HG02884 (cell line): ENCODE data around the gene IGF1.
"Not testable (repeated sequence)": the region's sequence is repeated elsewhere in the genome, so short reads cannot be mapped to it uniquely, and the experiment has no call there.

Experiments
- ATAC-seq: cut with Tn5 transposase; IDR thresholded peaks from one replicate; pipeline ENCODE4 v1.9.1; 2021; ENCODE audit warnings: mild to moderate bottlenecking, moderate library complexity; ENCODE audit not compliant: unreplicated experiment

Gene IGF1

DNA sequence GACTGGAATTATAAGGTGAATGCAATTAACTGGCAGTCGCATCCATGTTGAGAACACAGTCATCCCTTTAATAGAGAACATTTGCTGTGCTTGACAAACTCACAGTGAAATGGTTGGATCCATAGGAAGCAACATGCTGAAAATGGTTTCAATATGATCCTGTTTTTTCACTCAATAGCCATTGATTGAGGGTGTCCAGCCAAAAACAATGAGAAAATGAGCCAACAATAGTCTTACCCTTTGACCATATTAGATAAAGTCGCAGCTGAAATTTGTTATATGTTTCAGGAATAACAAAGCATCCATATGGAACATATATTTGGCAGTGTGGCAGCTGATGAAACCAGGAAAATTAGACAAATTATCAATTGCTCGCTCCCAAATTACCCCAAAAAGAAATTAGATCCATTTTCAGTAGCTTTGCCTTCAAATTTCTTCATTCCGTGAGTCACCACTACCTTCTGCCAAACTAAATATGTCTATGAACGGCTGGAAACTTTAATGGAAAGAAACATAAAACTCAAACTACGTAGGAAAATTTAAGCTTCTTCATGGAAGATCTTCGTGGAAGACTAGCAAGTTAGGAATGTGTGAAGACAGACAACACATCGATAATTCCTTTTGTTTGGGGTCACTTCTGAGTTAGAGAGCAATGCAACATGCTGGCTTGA, 17.4 kb downstream of the IGF1 start:
- no peak for ATAC-seq

DNA sequence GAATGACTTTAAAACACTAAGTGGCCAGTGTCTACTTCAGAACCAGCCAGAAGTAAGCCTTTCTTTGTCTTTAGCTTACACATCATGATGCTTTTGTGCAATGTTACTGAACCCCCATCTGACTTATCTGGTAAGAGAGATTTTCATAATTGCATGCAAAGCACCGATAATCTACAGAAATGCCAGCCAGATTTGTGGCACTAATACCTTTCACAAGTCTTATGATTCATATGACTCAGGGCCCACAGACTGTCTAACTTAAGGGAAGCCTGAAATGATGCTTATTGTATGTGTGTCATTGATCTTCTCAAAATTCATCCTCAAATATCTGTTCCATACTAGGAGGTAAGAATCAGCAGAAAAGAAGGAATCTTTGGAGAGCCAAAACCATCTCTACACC, 18.0 kb downstream of the IGF1 start:
- no peak for ATAC-seq

DNA sequence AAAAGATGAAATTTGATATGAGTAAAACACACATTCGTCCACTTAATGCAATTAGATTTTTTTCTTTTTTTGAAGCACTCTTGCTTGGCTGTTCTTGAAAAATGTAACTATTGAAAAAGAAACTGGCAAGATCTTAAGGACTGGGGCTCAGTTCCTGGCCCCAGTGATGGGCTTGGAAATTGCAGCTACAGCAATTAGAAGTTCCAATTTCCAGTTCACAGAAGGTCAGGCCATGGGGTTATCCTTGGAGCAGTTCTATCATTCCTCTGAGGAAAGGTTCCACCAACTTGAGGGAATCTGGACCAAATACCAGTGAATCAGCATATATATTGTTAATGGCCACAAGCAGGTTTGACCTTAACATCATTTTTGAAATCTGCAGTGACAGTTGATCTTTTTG, 18.9 kb downstream of the IGF1 start:
- no peak for ATAC-seq

DNA sequence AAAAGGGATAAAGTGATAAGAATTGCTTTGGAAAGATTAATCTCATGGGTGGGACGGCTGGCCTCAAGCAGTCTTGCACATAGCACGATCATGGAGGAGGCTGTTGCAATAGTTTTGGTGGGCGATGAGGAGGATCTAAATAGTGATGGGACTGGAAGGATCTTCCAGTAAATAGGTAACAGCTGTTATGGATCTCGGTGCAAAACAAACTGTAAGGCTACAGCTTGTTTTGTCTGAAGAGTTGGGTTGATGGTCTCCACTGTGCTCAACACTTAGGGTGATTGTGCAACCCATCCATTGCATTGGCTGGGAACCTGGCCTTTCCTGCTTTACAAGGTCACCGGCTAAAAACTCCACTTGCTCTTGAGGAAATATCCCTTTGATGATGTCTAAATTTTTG, 21.0 kb downstream of the IGF1 start:
- no peak for ATAC-seq

DNA sequence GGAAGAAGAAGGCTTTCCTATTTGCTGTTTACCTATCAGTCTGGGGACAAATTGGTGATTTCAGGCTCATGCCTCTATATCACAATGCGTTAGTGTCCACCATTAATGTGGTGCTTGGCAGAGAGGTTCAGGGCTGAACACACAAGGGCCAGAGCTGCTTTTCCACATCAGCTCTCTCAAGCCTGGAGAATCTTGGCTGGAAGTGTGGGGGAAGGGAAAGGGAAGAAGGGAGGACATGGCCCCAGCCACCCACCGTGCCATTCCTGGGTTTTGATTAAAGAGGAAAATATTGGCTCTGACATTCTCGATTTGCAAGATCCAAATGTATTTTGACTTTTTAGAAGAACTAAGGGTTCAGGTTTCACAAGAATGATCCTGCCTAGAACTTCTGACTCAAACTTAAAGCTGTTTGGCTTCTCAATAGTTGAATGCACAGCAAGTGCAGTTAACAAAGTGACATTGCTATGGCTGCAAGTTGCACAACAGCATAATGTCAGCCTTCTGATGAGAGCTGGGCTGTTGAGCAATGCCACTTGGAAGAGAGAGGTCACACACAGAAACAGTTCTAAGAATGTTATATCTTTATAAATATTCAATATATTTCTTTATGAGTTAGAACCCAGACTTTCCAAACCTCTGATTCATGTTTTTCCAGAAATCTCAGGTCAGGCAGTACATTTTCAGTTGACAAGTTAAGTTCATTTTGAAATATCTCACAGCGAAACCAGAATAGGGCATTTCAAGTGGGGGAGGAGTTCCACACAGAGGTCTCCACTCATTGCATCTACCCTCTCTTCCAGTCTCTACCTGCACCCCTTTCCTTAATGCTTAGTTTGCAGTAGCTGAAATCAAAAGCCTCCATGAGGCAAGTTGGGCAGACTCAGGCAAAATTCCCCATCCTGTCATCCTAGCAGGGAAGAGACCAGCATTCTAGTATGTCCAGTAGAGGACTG, 25.3 kb downstream of the IGF1 start:
- no peak for ATAC-seq

DNA sequence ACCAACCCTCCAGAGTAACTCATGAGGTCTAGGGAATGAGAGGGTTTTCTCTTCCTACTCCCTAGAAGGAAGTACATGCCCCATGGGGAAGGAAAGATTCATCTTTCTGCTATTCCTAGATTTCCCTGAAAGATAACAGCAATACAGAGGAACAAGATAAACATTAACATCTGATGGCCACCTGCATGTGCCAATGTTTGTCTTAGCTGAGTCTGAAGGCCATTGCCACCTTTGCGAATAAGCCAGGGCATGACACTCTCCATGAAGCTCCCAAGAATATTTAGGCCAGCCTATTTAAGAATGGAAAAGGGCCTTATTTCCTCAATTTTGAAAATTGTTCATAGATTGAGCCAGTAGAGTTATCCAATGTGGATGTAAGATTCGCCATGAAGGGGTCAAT, 26.0 kb downstream of the IGF1 start:
- no peak for ATAC-seq

DNA sequence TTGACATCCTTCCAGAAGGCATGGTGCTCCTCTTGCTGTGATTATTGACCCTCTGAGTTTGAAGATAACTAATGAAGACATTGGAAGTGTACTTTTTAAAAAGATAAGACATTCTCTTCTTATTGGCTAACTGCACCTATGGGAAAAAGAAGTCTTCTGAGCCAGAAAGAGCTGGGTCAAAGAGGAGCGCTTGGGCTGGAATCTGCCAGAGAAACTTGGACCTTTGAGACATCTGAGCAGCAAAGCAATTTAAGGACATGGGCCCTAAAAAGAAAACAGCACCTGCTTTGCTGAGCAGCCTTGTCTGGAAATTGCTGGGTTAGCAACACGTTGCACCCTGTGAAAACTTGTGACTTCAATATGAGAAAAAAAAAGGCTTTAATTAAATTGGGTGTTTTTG, 27.8 kb downstream of the IGF1 start:
- no peak for ATAC-seq

DNA sequence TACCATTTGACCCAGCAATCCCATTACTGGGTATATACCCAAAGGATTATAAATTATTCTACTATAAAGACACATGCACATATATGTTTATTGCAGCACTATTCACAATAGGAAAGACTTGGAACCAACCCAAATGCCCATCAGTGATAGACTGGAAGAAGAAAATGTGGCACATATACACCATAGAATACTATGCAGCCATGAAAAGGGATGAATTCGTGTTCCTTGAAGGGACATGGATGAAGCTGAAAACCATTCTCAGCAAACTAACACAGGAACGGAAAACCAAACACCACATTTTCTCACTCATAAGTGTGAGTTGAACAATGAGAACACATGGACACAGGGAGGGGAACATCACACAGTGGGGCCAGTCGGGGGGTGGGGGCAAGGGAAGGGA, 31.3 kb downstream of the IGF1 start:
- not testable (repeated sequence) for ATAC-seq

DNA sequence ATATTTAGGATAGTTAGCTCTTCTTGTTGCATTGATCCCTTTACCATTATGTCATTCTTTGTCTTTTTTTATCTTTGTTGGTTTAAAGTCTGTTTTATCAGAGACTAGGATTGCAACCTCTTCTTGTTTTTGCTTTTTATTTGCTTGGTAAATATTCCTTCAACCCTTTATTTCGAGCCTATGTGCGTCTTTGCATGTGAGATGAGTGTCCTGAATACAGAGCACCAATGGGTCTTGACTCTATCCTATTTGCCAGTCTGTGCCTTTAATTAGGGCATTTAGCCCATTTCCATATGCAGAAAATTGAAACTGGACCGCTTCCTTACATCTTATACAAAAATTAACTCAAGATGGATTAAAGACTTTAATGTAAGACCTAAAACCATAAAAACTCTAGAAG, 32.9 kb downstream of the IGF1 start:
- not testable (repeated sequence) for ATAC-seq

DNA sequence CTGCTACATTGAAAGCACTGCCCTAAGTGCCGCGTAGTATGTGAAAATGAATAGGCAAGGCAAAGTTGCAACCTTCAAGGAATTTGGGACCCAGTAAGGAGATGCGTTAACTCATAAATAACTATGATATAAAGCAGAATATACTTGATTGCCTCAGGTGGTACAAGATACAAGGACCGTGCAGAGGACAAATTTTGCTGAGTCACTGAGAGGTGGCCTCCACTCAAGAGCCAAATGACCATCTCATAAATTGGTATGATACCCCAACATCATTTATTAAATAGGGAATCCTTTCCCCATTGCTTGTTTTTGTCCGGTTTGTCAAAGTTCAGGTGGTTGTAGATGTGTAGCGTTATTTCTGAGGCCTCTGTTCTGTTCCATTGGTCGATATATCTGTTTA, 35.7 kb downstream of the IGF1 start:
- ATAC-seq = no peak

DNA sequence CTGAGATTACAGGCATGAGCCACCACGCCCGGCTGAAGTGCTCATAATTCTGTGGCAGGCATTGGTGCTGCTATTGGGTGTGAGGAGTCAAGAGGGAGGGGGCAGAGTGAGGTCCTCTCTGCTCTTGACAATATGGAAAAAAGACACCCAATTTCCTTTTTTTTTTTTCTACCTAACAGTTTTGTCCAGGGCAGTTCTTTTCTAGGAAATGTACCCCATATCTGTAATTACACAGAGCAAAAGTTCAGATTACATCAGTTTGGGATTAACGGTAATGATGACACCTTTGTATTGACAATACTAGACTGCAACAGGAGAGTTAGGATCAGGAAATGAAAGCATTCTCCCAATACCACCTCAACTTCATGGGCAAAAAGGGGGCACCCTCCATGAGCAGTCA, 36.3 kb downstream of the IGF1 start:
- no peak for ATAC-seq

DNA sequence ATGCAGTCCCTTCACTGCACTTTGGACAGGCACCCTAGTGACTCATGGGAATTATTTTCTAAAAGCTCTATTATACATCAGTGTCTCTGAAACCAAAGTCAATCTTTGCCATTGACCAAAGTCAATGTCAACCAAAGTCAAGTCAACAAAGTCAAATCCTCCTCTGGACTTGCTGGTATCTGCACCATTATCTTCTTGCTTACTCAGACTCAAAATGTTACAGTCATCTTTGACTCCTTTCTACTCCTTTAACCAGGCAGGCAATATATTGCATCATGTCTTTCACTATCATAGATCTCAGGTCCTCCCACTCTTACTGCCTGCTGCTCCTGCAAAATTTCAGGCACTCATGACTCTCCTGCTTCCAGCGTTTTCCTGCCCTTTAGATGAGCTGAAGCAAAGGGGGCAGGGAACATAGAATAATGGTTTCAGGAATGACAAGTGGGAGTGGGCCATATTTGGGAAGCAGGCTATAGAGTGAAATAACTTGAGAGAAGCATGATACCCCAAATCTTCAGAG, 39.2 kb downstream of the IGF1 start:
- ATAC-seq = no peak

DNA sequence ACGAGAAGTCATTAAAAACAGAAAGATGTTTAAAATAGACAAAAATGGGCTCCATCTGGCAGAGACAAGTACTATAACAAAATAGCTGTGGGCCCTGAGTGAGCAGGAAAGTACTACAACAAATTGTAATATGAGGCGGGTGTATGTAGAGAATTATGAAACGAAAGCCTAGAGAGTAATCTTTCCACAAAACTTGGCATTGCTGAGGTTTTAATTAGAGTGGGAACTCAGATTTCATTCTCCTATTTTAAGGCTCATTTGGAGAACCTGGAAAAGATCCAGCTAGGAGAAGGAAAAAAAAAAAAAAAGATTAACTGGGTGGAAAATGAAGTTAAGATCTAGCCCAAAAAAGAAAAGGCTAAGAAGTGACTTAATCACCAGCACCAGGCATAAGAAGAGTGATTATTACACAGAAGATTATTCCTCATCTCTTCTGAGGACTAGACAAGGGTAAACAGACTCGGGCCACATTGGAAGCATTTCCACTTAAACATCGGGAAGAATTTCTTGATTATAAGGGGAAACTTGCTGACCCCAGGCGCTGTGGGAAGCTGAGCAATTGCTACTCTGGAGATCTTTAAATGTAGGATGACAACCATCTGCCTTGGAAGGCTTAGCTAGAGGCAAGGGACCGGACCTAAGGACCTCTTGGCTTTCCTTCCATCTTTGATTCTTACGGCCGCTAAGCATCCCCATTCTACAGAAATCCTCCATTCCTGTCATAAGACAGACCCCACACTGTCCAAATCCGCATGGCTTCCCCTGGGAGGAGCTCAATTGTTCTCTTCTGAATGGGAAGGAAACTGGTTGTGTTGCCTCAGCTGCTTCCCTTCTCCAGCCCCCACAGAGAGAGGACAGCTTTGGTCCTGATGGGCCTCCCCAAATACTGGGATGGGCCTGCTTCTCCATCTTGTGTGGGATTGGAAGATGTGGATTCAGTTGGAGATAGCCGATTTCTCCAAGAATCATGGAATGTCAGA, 40.6 kb downstream of the IGF1 start:
- no peak for ATAC-seq

DNA sequence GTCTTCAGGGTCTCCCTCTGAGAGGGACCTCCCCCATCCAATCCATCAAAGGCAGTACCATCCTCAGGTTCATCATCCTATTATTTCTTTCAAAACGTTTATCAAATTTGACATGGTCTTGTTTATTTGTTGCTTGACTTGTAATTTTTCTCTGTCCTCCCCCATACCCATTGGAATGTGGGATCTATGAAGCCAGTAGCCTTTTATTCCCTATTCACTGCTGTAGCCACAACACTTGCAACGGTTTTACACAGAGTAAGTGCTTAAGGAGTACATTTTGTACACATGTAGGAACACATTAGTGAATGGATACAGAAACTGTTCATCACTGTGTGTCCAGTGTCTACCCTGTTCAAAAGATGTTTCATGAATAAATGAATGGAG, 41.5 kb downstream of the IGF1 start:
- no peak for ATAC-seq

DNA sequence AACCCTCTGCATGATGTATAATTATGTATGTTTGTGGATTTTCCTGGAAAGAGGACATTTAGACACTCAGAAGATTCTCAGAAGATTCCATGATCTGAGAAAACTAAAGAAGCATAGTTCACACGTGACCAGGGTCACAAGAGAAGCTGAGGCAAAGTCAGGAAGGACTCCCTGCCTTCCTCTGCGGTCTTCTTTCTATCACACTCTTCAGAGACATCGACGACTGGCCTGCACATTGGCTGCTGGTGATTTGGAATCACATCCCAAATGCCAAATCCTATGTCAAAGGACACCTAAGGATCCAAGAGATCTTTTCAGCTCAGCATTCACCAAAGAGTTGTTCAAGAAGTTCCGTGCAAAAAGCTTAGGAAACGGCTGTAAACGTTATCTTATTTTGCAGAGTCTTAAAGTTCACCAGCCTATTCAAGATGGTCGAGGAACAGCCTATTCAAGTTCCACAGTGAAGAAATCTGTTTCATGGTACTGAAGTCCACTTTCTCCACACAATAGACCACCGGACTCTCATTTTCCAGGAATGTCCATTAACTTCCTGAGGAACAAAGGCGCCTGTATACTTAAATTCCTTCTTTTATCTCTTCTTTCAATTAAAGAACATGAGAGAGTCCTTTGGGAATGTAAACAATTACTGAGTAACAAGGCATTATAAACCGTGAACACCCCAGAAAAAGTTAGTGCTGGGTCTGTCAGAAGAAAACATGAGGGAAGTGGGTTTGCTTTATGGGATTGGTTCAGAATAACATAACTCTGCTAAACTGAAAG, 42.1 kb downstream of the IGF1 start:
- no peak for ATAC-seq

DNA sequence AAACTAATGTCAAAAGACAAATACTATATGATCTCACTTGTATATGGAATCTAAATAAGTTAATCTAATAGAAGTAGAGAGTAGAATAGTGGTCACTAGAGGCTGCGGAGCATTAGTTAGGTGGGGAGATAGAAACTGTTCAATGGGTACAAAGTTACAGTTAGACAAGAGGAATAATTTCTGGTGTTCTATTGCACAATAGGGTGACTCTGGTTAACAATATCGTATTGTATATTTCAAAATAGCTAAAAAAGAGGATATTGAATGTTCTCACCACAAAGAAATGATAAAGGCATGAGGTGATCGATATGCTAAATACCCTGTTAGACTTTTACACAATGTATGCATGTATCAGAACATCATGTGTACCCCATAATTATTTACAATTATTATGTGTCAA, 42.9 kb downstream of the IGF1 start:
- no peak for ATAC-seq

DNA sequence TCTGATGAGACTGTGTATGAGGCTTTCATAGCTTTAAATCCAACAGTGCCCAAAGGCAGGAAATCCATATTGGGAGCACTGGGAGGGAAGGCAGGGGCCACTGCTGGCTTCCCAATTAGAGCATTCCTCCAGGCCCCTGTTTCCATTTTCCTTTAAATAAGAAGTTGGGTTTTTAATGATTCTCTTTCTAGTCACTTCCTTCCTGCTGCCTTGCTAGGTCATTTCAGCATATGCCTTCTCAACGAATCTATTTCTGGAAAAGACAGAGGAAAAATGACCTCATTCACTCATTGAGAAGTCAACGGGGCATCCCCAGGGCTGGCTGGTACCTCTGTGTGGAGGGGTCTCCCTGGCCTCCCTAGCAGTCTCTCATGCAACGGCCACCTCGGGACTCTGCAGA, 43.5 kb downstream of the IGF1 start:
- ATAC-seq = no peak

DNA sequence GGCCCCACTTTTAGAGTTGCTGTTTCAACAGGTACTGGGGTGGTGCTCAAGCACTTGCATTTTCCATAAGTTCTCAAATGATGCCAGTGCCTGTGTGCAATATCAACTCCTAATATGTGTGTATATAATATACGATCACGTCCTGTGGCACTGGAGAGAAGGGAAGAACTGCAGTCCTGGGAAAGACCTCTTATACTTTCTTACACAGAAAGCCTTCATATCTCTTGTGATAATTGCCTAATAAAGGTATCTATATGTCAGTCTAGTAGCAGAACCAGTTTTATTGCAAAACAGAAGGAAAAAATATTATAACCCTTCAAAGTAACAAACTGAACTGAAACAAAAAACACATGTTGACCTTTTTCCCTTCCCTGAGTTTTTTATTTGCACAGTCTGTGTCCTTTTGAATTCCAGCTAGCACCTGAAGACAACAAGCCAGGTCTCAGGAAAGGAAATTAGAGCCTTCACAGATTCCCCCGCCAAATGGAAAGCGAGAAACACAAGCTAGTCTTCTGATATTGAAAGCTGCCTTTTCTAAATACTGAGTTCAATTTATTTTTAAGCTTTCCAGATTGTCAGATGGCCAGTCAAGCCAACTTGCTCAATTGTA, 44.4 kb downstream of the IGF1 start:
- ATAC-seq = no peak

DNA sequence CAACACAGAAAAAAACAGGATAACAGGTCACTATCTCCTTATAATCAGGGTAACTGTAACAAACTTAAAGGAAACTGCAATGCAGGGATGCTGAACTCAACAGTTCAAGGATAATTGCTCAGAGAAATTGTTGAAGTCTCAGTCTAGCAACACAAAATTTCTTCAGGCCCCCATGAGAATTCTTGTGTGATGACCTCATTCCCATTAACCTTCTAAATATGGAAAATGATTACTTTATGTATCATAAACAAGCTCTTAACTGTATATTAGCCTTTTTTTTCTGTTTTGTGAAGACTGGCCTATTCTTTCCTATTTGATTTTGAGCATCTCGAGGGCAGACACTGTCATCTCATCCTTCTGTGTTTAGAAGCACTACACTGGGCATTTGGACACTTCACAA, 47.1 kb downstream of the IGF1 start:
- ATAC-seq = no peak

DNA sequence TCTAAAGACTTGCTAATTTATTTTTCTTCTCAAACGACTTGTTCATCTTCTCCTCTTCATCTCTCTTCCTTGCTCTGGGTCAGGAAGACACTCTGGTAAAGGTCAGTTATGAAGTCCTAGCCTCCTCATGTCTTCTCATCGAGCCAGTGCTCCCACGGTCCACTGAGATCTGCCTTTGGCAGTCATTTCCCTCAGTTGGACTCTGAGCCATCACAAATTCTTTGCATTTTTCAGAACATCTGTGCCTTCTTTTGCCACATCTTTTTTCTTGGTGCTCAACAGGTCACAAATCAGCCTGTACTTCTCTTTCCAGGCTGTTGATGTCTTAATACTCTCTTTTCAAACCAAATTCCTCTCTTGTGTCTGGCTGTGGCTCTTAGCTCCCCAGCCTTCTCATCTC, 49.7 kb downstream of the IGF1 start:
- ATAC-seq = no peak
